Glomerular visceral epithelial cell (primary cell): ENCODE results near the gene CTR9.

Experiments used
- DNase-seq: peaks from one replicate; pipeline ENCODE4 v3.0.0-alpha.2; 2016; ENCODE audit errors: extremely low spot score

CTR9 gene

GRCh38 chr11:10780040-10780439, 29.0 kb downstream of the CTR9 start:
- no peak for DNase-seq

- DNase-seq, result no peak
These were observed 33.4 kb downstream of the CTR9 start for GRCh38 chr11:10784232-10785145.

- no peak for DNase-seq
These were observed 34.1 kb downstream of the CTR9 start for GRCh38 chr11:10785146-10785474.

- DNase-seq, result no peak
These were observed 35.4 kb downstream of the CTR9 start for GRCh38 chr11:10786451-10786850.

DNA sequence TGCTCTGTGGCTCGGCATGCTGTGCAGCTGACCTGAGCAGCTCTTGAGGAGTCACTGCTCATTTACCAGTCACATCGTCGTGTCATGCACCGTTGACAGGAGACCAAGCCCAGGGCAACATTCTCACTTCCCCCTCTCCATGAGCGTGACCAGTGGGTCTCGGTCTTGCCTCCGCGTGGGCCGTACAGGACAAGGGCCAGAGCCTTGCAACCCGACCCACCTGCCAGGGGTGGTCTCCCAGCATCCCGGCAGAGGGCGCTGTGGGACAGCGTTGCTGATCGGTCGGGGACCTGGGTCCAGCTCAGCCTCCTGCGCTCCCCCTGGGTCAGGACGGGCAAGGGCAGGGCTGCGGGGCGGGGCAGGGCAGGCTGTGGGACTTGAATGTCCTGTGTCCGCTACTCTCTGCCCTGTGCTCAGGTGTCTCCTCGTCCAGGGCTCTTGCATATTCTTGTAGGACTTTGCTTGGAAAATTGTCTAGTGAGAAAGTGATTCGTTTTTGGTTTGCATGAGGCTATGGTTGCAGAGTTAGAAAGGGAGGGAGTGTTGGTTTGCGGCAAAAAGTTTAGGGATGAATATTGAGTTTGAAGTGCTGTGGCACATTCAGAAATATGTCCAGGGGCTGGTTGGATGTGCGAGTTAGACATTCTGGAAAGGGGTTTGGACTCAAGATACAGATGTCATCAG, 41.5 kb downstream of the CTR9 start:
- DNase-seq, result peak; percentile 78

DNA sequence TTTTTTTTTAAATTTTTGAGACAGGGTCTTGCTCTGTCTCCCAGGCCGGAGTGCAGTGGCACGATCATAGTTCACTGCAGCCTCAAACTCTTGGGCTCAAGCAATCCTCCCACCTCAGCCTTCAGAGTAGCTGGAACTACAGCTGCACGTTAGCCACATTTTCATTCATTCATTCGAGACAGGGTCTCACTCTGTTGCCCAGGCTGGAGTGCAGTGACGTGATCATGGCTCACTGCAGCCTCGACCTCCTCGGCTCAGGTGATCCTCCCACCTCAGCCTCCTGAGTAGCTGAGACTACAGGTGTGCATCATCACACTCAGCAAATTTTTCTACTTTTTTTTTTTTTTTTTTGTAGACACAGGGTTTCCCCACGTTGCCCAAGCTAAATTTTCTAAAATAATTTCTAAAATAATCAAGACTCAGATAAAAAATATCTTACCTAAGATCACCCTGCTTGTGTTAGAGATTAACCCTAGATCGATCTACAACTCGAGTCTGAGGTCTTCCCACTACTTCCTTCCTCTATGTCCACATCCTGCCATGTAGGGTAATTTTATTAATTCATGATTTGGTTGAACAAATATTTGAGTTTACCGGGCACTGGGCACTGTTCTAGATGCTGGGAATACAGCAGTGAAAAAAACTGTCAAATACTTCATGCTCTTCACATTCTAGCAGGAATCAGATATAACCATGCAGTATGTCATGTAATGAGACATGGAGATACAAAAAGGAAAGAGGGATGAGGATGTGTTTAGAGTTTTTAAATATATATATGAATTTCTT, 42.6 kb downstream of the CTR9 start:
- DNase-seq, result no peak

DNA sequence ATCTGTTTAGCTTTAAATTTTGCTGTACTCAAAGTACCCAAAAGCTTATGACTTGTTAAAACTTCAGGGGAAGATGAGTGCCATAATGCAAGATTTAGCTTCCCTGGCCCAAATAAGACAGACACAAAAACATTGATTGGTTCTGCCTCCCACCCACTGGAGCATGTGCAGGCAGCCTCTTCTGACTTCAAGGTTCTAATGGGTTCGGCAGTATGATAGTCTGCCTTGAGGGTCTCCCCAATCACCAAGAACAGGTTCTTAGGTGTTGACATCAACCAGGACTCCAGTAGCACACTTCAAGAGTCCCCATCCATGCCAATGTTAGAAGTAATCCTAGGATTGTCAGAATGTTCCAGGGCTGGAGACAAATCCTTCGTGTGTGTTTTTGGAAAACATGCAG, 45.1 kb downstream of the CTR9 start:
- peak; percentile 11 for DNase-seq

- DNase-seq, result no peak
These were observed 46.0 kb downstream of the CTR9 start for GRCh38 chr11:10797001-10797400.

DNA sequence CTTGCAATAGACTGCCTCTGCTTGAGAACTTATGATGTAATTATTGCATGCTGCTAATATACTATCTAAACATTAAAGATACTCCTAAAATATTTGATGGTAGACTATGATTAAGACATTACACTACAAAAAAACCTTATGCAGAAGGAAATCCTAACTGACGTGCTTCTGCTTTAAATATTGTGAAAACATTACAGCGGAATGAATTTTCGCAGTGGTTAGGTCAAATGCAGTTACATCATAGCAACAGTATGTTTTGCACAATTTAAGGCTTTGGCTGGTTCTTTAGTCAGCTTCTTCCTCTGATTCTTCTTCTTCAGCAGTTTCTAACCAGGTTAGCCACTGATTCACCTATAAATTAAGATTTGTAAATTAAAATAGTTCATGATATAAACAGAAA, 46.5 kb downstream of the CTR9 start:
- no peak for DNase-seq

DNA sequence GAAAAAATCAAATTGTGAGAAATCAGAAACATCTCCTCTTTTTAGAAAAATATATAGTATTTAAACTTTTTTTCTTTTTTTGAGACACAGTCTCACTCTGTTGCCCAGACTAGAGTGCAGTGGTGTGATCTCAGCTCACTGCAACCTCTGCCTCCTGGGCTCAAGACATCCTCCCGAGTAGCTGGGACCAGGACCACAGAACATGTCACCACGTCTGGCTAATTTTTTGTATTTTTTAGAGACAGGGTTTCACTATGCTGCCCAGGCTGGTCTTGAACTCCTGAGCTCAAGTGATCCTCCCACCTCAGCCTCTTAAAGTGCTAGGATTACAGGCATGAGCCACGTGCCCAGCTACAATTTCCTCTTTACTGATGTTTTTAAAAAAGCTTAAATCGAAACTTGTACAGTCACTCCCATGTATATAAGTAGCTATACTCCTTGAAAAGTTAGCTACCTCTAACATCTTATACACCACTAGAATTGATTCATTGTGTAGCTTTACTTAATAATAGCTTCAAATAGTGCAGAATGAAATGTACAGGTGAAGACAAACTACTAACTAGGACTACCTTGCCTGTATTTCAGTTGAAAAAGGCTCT, 47.4 kb downstream of the CTR9 start:
- no peak for DNase-seq

GRCh38 chr11:10800292-10800691, 49.2 kb downstream of the CTR9 start:
- DNase-seq, result no peak

DNA sequence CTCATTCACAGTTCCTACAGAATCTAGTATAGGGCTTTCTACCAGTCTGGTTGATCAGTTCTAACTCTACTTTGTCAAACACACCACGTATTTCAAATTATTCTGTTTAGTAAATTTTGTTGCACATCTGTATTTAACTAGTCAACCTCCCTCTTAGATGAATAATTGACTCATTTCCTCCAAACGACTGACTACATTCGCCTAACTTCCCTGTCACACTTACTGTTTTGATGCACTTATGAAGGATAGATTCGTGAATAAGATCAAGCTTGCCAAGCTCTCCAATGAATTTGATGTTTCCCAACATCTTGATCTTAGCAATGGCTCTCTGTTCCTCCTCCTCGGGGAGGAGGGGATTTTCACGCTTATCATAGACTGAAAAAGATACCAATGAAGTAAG, 52.6 kb downstream of the CTR9 start:
- DNase-seq, result no peak

GRCh38 chr11:10805741-10806140, 54.7 kb downstream of the CTR9 start:
- DNase-seq, result no peak

- no peak for DNase-seq
These were observed 55.2 kb downstream of the CTR9 start for GRCh38 chr11:10806206-10806605.

GRCh38 chr11:10807493-10808234, 56.6 kb downstream of the CTR9 start:
- peak; percentile 49 for DNase-seq

DNA sequence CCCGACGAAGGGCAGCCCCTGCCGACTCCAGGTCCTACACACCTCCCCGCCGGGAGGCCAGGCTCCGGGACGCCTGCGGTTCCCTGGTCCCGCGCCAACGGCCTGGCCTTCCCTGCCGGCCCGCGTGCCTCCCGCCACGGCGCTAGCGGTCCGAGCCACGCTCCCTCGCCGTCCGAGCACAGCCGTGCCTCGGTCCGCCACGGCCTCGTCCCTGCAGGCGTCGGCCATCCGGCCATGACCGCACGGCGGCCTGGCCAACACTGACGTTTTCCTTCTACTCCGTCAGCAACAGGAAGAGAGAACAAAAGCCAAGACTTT, 57.1 kb downstream of the CTR9 start:
- DNase-seq, result no peak

- peak; percentile 98 for DNase-seq
These were observed 57.7 kb downstream of the CTR9 start, which contains the start of gene EIF4G2 for GRCh38 chr11:10808553-10809372. TSS of gene EIF4G2 (minus strand) at chr11:10808926.

GRCh38 chr11:10809373-10810160, 58.5 kb downstream of the CTR9 start:
- peak; percentile 76 for DNase-seq

DNA sequence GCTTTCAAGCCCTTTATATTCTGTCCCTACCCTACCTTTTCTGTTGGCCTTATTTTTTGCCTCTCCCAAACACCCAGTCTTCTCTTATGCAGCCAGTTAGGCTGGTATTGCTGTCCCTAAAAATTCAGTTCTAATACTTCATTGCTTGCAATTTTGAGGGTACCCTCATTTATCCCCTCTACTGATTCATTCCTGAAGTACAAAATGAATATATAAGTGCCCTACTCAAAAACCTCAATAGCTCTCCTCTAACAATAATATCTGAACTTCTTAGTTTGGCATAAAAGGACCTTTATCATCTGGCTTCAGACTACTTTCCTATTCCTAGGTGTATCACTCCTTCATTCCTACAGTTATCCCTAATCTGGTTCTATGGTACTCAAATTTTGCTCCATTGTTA, 62.9 kb downstream of the CTR9 start:
- no peak for DNase-seq

DNA sequence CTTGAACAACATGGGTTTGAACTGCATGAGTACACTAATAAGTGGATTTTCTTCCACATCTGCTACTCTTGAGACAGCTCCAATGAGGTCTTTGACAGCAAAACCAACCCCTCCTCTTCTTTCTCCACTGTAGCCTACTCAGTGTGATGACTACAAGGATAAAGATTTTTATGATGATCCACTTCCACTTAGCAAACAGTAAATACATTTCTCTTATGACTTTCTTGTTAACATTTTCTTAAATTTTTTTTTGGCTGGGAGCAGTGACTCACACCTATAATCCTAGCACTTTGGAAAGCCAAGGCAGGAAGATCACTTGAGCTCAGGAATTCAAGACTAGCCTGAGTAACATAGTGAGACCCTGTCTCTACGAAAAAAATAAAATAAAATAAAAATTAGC, 67.5 kb downstream of the CTR9 start:
- DNase-seq, result peak; percentile 9
